ENCODE data around the gene APBA3.

APBA3 gene

DNA sequence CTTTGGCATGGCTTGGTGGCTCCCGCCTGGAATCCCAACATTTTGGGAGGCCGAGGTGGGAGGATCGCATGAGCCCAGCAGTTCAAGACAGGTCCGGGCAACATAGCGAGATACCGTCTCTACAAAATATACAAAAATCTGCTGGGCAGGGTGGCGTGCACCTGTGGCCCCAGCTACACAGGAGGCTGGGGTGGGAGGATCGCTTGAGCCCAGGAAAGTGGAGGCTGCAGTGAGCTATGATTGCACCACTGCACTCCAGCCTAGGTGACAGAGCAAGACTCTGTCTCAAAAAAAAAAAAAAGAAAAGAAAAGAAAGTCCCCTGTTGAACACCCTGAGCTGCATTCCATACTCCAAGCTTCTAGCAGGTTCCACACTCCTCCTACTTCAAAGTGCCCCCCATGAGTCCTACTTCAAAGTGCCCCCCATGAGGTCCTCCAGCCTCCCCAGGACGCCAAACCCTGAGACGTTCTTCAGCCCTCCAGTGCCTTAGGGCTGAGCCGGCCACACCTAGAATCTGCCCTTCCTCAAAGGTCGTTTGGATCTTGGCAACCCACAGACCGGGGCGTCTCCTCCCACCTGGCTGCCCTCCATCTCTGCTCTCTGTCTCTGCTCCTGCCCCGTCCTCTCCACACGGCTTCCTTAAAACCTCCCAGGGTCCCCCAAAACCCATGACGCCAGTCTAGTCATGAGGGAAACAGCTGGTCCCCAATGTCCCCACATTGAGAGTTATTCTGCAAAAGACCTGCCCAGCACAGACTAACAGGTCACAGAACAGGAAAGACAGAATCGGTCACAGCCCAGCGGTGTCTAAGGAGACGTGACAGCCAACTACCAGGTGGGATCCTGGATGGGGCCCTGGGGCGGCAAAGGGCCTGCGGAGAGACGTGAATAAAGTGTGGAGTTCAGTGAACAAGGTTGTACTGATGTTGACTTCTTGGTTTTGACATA, 48.6 kb downstream of the APBA3 start:
- DNase-seq: no peak

DNA sequence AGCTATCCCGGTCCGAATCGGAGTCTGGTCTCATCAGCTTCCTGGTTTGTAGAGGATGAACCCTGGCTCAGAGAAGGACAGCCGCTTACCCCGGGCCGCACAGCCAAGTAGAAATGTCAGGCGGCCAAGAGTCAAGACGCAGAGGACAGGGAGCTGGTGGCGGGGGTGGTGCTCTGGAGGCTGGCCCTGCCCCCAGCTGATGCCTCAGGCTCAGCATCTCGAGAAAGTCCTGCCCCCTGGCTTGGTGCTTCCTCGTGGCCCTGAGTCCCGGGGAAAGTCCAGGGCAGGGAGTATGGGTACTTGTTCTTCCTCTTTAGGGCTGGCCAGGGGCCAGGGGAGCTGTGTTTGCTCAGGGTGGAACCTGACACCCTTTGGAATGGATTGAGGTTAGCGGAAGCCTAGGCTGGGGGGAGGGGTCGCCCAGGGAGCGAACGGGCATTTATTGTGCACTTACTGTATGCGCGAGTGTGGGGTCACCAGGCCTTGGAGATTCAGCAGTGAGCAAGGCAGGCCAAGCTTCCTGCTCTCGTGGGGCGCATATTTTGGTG, 51.2 kb downstream of the APBA3 start:
- peak; percentile 14 for DNase-seq

DNA sequence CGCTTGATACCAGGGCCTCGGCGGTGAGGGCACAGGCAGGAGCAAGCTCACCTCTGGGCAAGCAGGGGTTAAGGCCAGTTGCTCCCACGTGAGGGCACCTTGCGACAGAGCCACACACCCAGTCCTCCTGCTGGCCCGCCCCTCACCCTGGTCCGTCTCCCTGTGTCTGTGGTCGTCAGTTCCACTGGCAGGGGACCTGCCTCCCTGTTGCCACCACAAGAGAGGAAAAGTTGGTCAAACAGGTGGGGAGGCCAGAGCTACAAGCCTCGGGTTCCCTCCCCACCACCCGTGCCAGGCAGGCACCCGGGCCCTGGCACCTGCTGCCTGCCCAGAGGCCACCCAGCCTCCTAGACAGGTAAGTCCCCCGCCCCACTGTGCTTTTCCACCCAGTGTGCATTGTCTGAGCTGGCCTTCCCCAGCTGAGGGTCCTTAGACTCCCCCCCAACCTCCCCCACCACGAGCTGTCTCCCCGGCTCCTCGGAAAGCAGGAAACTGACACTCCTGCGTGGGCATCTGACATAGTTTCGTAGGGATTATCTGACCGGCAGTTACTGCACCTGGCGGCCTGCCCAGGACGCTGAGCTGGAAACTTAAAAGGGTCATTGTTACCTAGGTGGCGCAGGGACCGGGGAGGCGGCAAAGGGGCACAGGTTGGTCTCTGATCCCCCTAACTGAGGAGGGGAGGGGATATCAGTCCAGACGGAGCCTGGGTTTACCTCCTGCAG, 53.1 kb downstream of the APBA3 start, which contains the start of gene TJP3:
TJP3 (plus strand) TSS at position 178 of the 725 bp plus-strand sequence. CDS start 20,049 bp downstream, outside the sequence.
- DNase-seq: peak; percentile 15

DNA sequence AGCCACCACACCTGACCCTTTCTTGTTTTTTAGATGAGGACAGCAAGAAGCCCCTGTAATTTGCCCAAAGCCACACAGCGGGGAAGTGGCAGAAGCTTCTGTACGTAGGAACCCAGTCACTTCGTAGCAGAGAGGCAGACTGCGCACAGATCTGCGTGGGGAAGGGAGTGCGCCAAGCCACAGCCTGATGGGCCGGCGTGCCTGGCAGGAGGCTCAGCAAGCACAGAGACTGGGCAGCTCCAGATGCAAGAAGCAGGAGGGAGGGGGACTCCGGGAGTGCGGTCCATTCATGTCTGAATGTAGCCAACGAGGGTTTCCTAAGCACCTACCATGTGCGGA, 53.7 kb downstream of the APBA3 start:
- no peak for DNase-seq

DNA sequence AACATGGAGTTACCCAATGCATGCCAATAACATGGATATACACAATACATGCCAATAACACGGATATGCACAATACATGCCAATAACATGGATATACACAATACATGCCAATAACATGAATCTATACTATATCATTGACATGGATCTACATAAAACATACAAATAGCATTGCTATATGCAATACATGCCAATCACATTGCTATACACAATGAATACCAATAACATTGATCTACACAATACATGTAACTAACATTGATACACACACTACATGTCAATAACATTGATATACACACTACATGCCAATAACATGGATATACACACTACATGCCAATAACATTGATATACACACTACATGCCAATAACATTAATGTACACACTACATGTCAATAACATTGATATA, 60.3 kb downstream of the APBA3 start:
- DNase-seq: no peak
